K562 (cell line): ENCODE data around the gene ERVFRD-1. TPM values are rescaled to one million over a fixed set of nuclear protein-coding genes. Genes with fewer than 3 reads are reported as not detected.
A peak's percentile ranks its signal among the peaks of the same experiment; 100 is the strongest.

Experiments
- EHMT2 ChIP-seq: fragments of 450-650 bp; IDR thresholded peaks from 2 replicates; pipeline ENCODE4 v1.6.1; 2018; ENCODE audit warnings: antibody characterized with exemption
- ELF1 ChIP-seq: fragments of 200-800 bp; sonication (Bioruptor generic); IDR thresholded peaks from 2 replicates; pipeline ENCODE4 v1.6.1; 2016; ENCODE audit warnings: missing genetic modification characterization, missing compliant biosample characterization
- FOXM1 ChIP-seq, 2 experiments: fragments of 450-650 bp in 1 of 2; sonication (generic) in 1 of 2; formaldehyde crosslinking in 1 of 2; IDR thresholded peaks; 2 replicates each; pipeline versions ENCODE4 v1.6.1 to v1.9.0; 2017 to 2022; ENCODE audit warnings: low read depth in 2 of 2, mild to moderate bottlenecking in 2 of 2, missing genetic modification reagents in 1 of 2, moderate library complexity in 1 of 2
- GABPA ChIP-seq: fragments of 200-800 bp; sonication (Bioruptor generic); conservative IDR thresholded peaks from 2 replicates; pipeline ENCODE4 v1.6.1; 2016; ENCODE audit warnings: low read depth, missing genetic modification characterization, missing compliant biosample characterization
- HDAC2 ChIP-seq: fragments of 450-650 bp; IDR thresholded peaks from 2 replicates; pipeline ENCODE4 v1.6.1; 2016; ENCODE audit warnings: mild to moderate bottlenecking
- HNRNPLL ChIP-seq: fragments of 200-400 bp; formaldehyde crosslinking; IDR thresholded peaks from 2 replicates; pipeline ENCODE4 v1.6.1; 2017; ENCODE audit warnings: low read length, low read depth, mild to moderate bottlenecking; ENCODE audit not compliant: poor library complexity, severe bottlenecking
- JUN ChIP-seq, 2 experiments: sonication (generic) in 1 of 2; formaldehyde crosslinking in 1 of 2; IDR thresholded peaks; 2 replicates each; pipeline versions ENCODE4 v1.6.1 to v1.8.0; 2012 to 2022; ENCODE audit warnings: borderline replicate concordance in 2 of 2, mild to moderate bottlenecking in 2 of 2, improper control_type of control experiment in 1 of 2, low read depth in 1 of 2, low read length in 1 of 2, missing genetic modification reagents in 1 of 2
- KLF10 ChIP-seq: fragments of 250-450 bp; sonication (Bioruptor Pico); IDR thresholded peaks from 2 replicates; pipeline ENCODE4 v1.6.1; 2021; ENCODE audit warnings: matching md5 sums
- MAFG ChIP-seq: fragments of 450-650 bp; conservative IDR thresholded peaks from 2 replicates; pipeline ENCODE4 v1.6.1; 2016; ENCODE audit warnings: missing genetic modification characterization, missing compliant biosample characterization
- MAFK ChIP-seq: IDR thresholded peaks from 2 replicates; pipeline ENCODE4 v1.6.1; 2011; ENCODE audit warnings: low read length, improper control_type of control experiment
- MIER1 ChIP-seq: fragments of 450-650 bp; IDR thresholded peaks from 2 replicates; pipeline ENCODE4 v1.6.1; 2016; ENCODE audit warnings: antibody characterized with exemption, mild to moderate bottlenecking, low read depth
- MLLT1 ChIP-seq, 2 experiments: fragments of 450-650 bp; IDR thresholded peaks; 2 replicates each; pipeline ENCODE4 v1.6.1; 2016
- MTA1 ChIP-seq: fragments of 450-650 bp; IDR thresholded peaks from 2 replicates; pipeline ENCODE4 v1.6.1; 2017; ENCODE audit warnings: borderline replicate concordance
- NCOR1 ChIP-seq: fragments of 450-650 bp; IDR thresholded peaks from 2 replicates; pipeline ENCODE4 v1.6.1; 2016; ENCODE audit warnings: mild to moderate bottlenecking, moderate library complexity
- NRF1 ChIP-seq, 2 experiments: fragments of 450-650 bp; IDR thresholded peaks in 1 of 2; conservative IDR thresholded peaks in 1 of 2; 2 replicates each; pipeline ENCODE4 v1.6.1; 2014; ENCODE audit warnings: mild to moderate bottlenecking in 2 of 2
- RBM39 ChIP-seq: fragments of 200-400 bp; formaldehyde crosslinking; optimal IDR thresholded peaks from 2 replicates; pipeline ENCODE3; 2018; ENCODE audit warnings: low read depth, low read length
- SMARCE1 ChIP-seq: fragments of 450-650 bp; IDR thresholded peaks from 2 replicates; pipeline ENCODE4 v1.7.1; 2016; ENCODE audit warnings: mild to moderate bottlenecking
- SRF ChIP-seq, 2 experiments: fragments of 250-450, 450-650 bp in 1 of 2; sonication (Bioruptor Pico) in 1 of 2; sonication (generic) in 1 of 2; formaldehyde crosslinking; IDR thresholded peaks; 2 replicates each; pipeline versions ENCODE4 v1.5.0 to v1.5.1; 2020 to 2022; ENCODE audit warnings: mild to moderate bottlenecking in 1 of 2, missing genetic modification reagents in 1 of 2
- ZBTB7A ChIP-seq: IDR thresholded peaks from 2 replicates; pipeline ENCODE4 v1.6.1; 2011; ENCODE audit warnings: low read depth, mild to moderate bottlenecking, low read length, moderate library complexity, borderline replicate concordance; ENCODE audit not compliant: control insufficient read depth
- ZNF507 ChIP-seq: conservative IDR thresholded peaks from 2 replicates; pipeline ENCODE4 v1.6.1; 2017; ENCODE audit warnings: missing genetic modification characterization, missing compliant biosample characterization
- ZNF57 ChIP-seq: fragments of 450-650 bp; formaldehyde crosslinking; IDR thresholded peaks from 2 replicates; pipeline ENCODE4 v1.4.0; 2020; ENCODE audit warnings: mild to moderate bottlenecking, moderate library complexity
- ZNF589 ChIP-seq: fragments of 200-800 bp; sonication (Bioruptor generic); IDR thresholded peaks from 2 replicates; pipeline ENCODE4 v1.6.1; 2016; ENCODE audit warnings: low read depth, missing genetic modification characterization, missing compliant biosample characterization
- polyA plus RNA-seq, 8 experiments: library from polyadenylated mRNA; depleted of rRNA in 4 of 8; stranded (reverse) in 5 of 8; unstranded in 3 of 8; fragments of >200 nt; fragmentation: Nextera tagmentation in 2 of 8; fragmentation: Illumina TruSeq in 1 of 8; extraction: Ambion mirVana in 2 of 8; extraction: Trizol in 1 of 8; gene quantifications; 2 replicates each; pipeline versions ENCODE4 v1.2.1 to v1.2.3, GENCODE V29; 2011 to 2014; ENCODE audit warnings: inconsistent platforms in 1 of 8, missing spikeins in 1 of 8
- total RNA-seq, 7 experiments: library from RNA; depleted of rRNA in 6 of 7; stranded (reverse); fragments of >200 nt in 6 of 7; fragmentation: Illumina TruSeq in 2 of 7; extraction: Trizol in 2 of 7; gene quantifications; 2 replicates each; pipeline versions ENCODE4 v1.2.1 to v1.2.3, GENCODE V29; 2011 to 2021; ENCODE audit warnings: low replicate concordance in 1 of 7
- TF ChIP-seq, protein P1 (sequence below): fragments of 250-450 bp; sonication (Bioruptor Pico); IDR thresholded peaks from 2 replicates; pipeline ENCODE4 v1.8.0; 2022; ENCODE audit warnings: inconsistent platforms, mild to moderate bottlenecking, moderate library complexity, borderline replicate concordance
- TF ChIP-seq, protein P2 (sequence below): sonication (generic); IDR thresholded peaks from 2 replicates; pipeline ENCODE4 v1.6.1; 2016

Gene ERVFRD-1
- total and polyA plus RNA-seq, 9 of the 15 experiments (the other 6 are each of a cell fraction or from before 2014, with no cell fraction given) = 0.05 to 0.14 (median 0.09) TPM; not detected in 2

GRCh38 chr6:11143394-11144371 lies 32.2 kb upstream of the ERVFRD-1 start (continued):
- TF ChIP-seq MTA1 (peak; percentile 69), ELF1 (tag) (0 out of 2 replicates have a peak, but pooled peaks have one; percentile 4), HDAC2 (peak; percentile 89), EHMT2 (peak; percentile 98), MIER1 (peak; percentile 74), JUN (IDR thresholded peaks at IDR 0.05; ENCODE audit: borderline replicate concordance, low read depth, low read length) (peak; percentile 100), JUN (CRISPR knock-in tag; IDR thresholded peaks at IDR 0.05; ENCODE audit: borderline replicate concordance) (0 out of 2 replicates have a peak, but pooled peaks have one; percentile 34), ZNF57 (CRISPR knock-in tag) (no peak), MAFG (tag) (peak; percentile 97), NCOR1 (peak; percentile 40; the same call in 1 of the 2 replicates), ZNF507 (tag) (no peak), KLF10 (no peak), ZNF589 (0 out of 2 replicates have a peak, but pooled peaks have one; percentile 59), NRF1 (conservative IDR thresholded peaks at IDR 0.05 in 1 of 2, IDR thresholded peaks at IDR 0.05 in 1 of 2) (peak; percentile 69 to 74), ZBTB7A (peak; percentile 81; the same call in 1 of the 2 replicates), GABPA (tag) (0 out of 2 replicates have a peak, but pooled peaks have one; percentile 26), MLLT1 (IDR thresholded peaks at IDR 0.05) (0 out of 4 replicates have a peak, but pooled peaks of 1 of the 2 experiments have one; percentile 26), MAFK (peak; percentile 90), SRF (CRISPR knock-in tag; IDR thresholded peaks at IDR 0.05) (peak in 1 of 2 experiments; percentile 43; a peak in 1 of 4 replicates), HNRNPLL (peak; percentile 86), SMARCE1 (peak; percentile 96), FOXM1 (IDR thresholded peaks at IDR 0.05; ENCODE audit: low read depth) (no peak), FOXM1 (CRISPR knock-in tag; IDR thresholded peaks at IDR 0.05; ENCODE audit: low read depth) (no peak), RBM39 (no peak)
- TF ChIP-seq, protein P1, sequence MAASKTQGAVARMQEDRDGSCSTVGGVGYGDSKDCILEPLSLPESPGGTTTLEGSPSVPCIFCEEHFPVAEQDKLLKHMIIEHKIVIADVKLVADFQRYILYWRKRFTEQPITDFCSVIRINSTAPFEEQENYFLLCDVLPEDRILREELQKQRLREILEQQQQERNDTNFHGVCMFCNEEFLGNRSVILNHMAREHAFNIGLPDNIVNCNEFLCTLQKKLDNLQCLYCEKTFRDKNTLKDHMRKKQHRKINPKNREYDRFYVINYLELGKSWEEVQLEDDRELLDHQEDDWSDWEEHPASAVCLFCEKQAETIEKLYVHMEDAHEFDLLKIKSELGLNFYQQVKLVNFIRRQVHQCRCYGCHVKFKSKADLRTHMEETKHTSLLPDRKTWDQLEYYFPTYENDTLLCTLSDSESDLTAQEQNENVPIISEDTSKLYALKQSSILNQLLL (CRISPR knock-in tag) = no peak
- TF ChIP-seq, protein P2, sequence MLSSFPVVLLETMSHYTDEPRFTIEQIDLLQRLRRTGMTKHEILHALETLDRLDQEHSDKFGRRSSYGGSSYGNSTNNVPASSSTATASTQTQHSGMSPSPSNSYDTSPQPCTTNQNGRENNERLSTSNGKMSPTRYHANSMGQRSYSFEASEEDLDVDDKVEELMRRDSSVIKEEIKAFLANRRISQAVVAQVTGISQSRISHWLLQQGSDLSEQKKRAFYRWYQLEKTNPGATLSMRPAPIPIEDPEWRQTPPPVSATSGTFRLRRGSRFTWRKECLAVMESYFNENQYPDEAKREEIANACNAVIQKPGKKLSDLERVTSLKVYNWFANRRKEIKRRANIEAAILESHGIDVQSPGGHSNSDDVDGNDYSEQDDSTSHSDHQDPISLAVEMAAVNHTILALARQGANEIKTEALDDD = no peak
